Endothelial cell of umbilical vein (primary cell): ENCODE data around the gene CXCR3. TPM values are rescaled to one million over a fixed set of nuclear protein-coding genes. Genes with fewer than 3 reads are reported as not detected.

ENCODE experiments used
- BruUV-seq: library from RNA; stranded (reverse); fragments of 400-500 nt; replicated peaks from 2 replicates; lab custom pipeline; 2021; lab: Mats Ljungman, UMichigan
- CTCF ChIA-PET: fragments of 300-600, 350-600 bp; sonication (Branson Sonifier 250); formaldehyde crosslinking; loops from one replicate; lab custom pipeline; 2021; ENCODE audit warnings: antibody characterized with exemption, inconsistent platforms; lab: Charles Lee
- POLR2A ChIA-PET: fragments of 300-600, 350-600 bp; sonication (Branson Sonifier 250); formaldehyde crosslinking; loops from one replicate; lab custom pipeline; 2021; ENCODE audit warnings: antibody characterized with exemption, inconsistent platforms; lab: Charles Lee
- DNase-seq: peaks from one replicate; pipeline ENCODE4 v3.0.0-alpha.2; 2011; ENCODE audit warnings: low read depth, low spot score
- FAIRE-seq: peaks from 2 replicates; lab custom pipeline; 2011; peaks lifted over from hg19 to GRCh38; lab: Jason Lieb, UNC
- H2AFZ ChIP-seq: 2 replicates; pipeline ENCODE4 v1.6.0; 2012; ENCODE audit warnings: low read depth, low read length, control low read depth, inconsistent platforms
- H3K27ac ChIP-seq: 2 replicates; pipeline ENCODE4 v1.5.1; 2011; ENCODE audit warnings: low read depth, mild to moderate bottlenecking, control low read depth, low read length, moderate library complexity; ENCODE audit not compliant: insufficient read depth
- H3K27me3 ChIP-seq, 2 experiments: 2 replicates each; pipeline versions ENCODE4 v1.6.0 to v1.6.1; 2011; ENCODE audit warnings: low read length in 2 of 2, mixed read lengths in 1 of 2; ENCODE audit not compliant: control insufficient read depth in 2 of 2, insufficient read depth in 2 of 2
- H3K36me3 ChIP-seq, 2 experiments: 2 replicates in 1 of 2; 3 replicates in 1 of 2; pipeline ENCODE4 v1.5.1; 2011; ENCODE audit warnings: low read length in 2 of 2, mild to moderate bottlenecking in 1 of 2, moderate library complexity in 1 of 2; ENCODE audit not compliant: control insufficient read depth in 2 of 2, insufficient read depth in 2 of 2; ENCODE audit errors: extremely low read depth in 1 of 2
- H3K4me1 ChIP-seq: 3 replicates; pipeline ENCODE4 v1.5.1; 2011; ENCODE audit warnings: mild to moderate bottlenecking, low read length; ENCODE audit not compliant: control insufficient read depth, insufficient read depth; ENCODE audit errors: extremely low read depth
- H3K4me2 ChIP-seq: 2 replicates; pipeline ENCODE4 v1.6.1; 2011; ENCODE audit warnings: low read length, control low read depth, mixed read lengths; ENCODE audit not compliant: insufficient read depth
- H3K4me3 ChIP-seq, 3 experiments: fragments of 200-600 bp in 1 of 3; sonication (generic), shearing (Covaris generic) in 1 of 3; replicated peaks in 1 of 3; 2 replicates each; pipeline ENCODE4 v1.5.1; 2011 to 2016; ENCODE audit warnings: control low read depth in 3 of 3, low read length in 3 of 3, mild to moderate bottlenecking in 2 of 3, inconsistent platforms in 1 of 3, low read depth in 1 of 3, moderate library complexity in 1 of 3; ENCODE audit not compliant: insufficient read depth in 1 of 3
- H3K79me2 ChIP-seq: 2 replicates; pipeline ENCODE4 v1.6.0; 2012; ENCODE audit warnings: low read length, inconsistent platforms; ENCODE audit not compliant: control insufficient read depth, insufficient read depth
- H3K9ac ChIP-seq: replicated peaks from 2 replicates; pipeline ENCODE3; 2011; ENCODE audit warnings: low read length, control low read depth; ENCODE audit not compliant: insufficient read depth; ENCODE audit errors: extremely low read depth
- H3K9me1 ChIP-seq: replicated peaks from 3 replicates; pipeline ENCODE4 v1.6.0; 2011; ENCODE audit warnings: mild to moderate bottlenecking, low read length; ENCODE audit not compliant: control insufficient read depth, insufficient read depth; ENCODE audit errors: extremely low read depth
- H3K9me3 ChIP-seq: replicated peaks from 2 replicates; pipeline ENCODE4 v1.5.1; 2012; ENCODE audit warnings: low read length, inconsistent platforms; ENCODE audit not compliant: control insufficient read depth, insufficient read depth
- H4K20me1 ChIP-seq: replicated peaks from 2 replicates; pipeline ENCODE3; 2011; ENCODE audit warnings: mild to moderate bottlenecking, low read length; ENCODE audit not compliant: control insufficient read depth, insufficient read depth; ENCODE audit errors: extremely low read depth
- CTCF ChIP-seq, 2 donors: IDR thresholded peaks; 1 replicate in 1 of 2; 2 replicates in 1 of 2; pipeline ENCODE4 v1.5.1; 2011; ENCODE audit warnings: low read length in 2 of 2, mild to moderate bottlenecking in 2 of 2, moderate library complexity in 2 of 2, control low read depth in 1 of 2, inconsistent platforms in 1 of 2, low read depth in 1 of 2; ENCODE audit not compliant: insufficient read depth in 1 of 2; ENCODE audit errors: extremely low read depth in 1 of 2
- EZH2 ChIP-seq: IDR thresholded peaks from 2 replicates; pipeline ENCODE4 v1.6.1; 2012; ENCODE audit warnings: borderline replicate concordance, low read depth, mild to moderate bottlenecking, moderate library complexity, low read length, inconsistent platforms; ENCODE audit not compliant: severe bottlenecking
- FOS ChIP-seq: IDR thresholded peaks from 2 replicates; pipeline ENCODE4 v1.6.1; 2011; ENCODE audit warnings: mild to moderate bottlenecking, low read length, moderate library complexity, borderline replicate concordance; ENCODE audit not compliant: insufficient read depth
- GATA2 ChIP-seq: IDR thresholded peaks from 2 replicates; pipeline ENCODE4 v1.7.0; 2011; ENCODE audit warnings: low read depth, mild to moderate bottlenecking, moderate library complexity, mixed read lengths, low read length; ENCODE audit not compliant: insufficient read length, insufficient read depth
- JUN ChIP-seq: IDR thresholded peaks from 2 replicates; pipeline ENCODE4 v1.6.1; 2011; ENCODE audit warnings: borderline replicate concordance, low read depth; ENCODE audit not compliant: insufficient read length, insufficient read depth
- MAX ChIP-seq: IDR thresholded peaks from 2 replicates; pipeline ENCODE4 v1.6.1; 2011; ENCODE audit not compliant: insufficient read depth, insufficient read length
- MYC ChIP-seq: IDR thresholded peaks from one replicate; pipeline ENCODE4 v1.6.1; 2011; ENCODE audit warnings: mild to moderate bottlenecking, low read depth, low read length
- POLR2A ChIP-seq: IDR thresholded peaks from 2 replicates; pipeline ENCODE4 v1.6.1; 2012; ENCODE audit warnings: low read depth, mild to moderate bottlenecking, control low read depth, low read length
- POLR2AphosphoS5 ChIP-seq: IDR thresholded peaks from 2 replicates; pipeline ENCODE4 v1.6.1; 2012; ENCODE audit warnings: low read depth, mild to moderate bottlenecking, control low read depth, low read length, moderate library complexity; ENCODE audit not compliant: insufficient read depth
- dilution Hi-C: fragments of 300-500 bp; cut with MboI; formaldehyde crosslinking; loops from one replicate; pipeline ENCODE4 v1.15.0; 2019; ENCODE audit warnings: low sequenced_read_pairs; ENCODE audit not compliant: extremely low pct_ligation_motif_present
- intact Hi-C: fragments of 100-400 bp; cut with micrococcal nuclease; formaldehyde crosslinking; loops from one replicate; pipeline ENCODE4 v1.10.0; 2022
- polyA plus RNA-seq, 4 experiments: library from polyadenylated mRNA; depleted of rRNA in 3 of 4; stranded (reverse) in 3 of 4; unstranded in 1 of 4; fragments of >200 nt; gene quantifications; 2 replicates each; pipeline versions ENCODE4 v1.2.1 to v1.2.3, GENCODE V29; 2011 to 2012; ENCODE audit warnings: missing spikeins in 1 of 4
- total RNA-seq: library from RNA; stranded (reverse); gene quantifications from 2 replicates; pipeline ENCODE4 v1.2.3, GENCODE V29; 2021

The CXCR3 gene
- total and polyA plus RNA-seq, 2 donors (not counting 3 experiments of a cell fraction or from before 2014, with no cell fraction given): not detected

GRCh38 chrX:71629467-71629866 lies 11.2 kb upstream of the CXCR3 start:
- Histone ChIP-seq H3K4me3 (no peak overlapping the region), H3K27me3 (no peaks in the 10 kb centered on the region), H3K36me3 (no peaks in the 10 kb centered on the region), H3K9me3 (no peaks in the 10 kb centered on the region), H4K20me1 (no peaks in the 10 kb centered on the region), H3K9me1 (no peaks in the 10 kb centered on the region), H3K4me2 (no peak overlapping the region), H3K79me2 (no peaks in the 10 kb centered on the region), H3K27ac (no peak overlapping the region), H3K9ac (no peak overlapping the region), H2AFZ (no peak overlapping the region), H3K4me1 (no peaks in the 10 kb centered on the region)
- DNase-seq (no peak), FAIRE-seq (no peak)
- no TSS peak for BruUV-seq
- TF ChIP-seq FOS: no peak
- no peak for TF ChIP-seq POLR2A
- no peak for TF ChIP-seq EZH2
- TF ChIP-seq MAX: no peak
- TF ChIP-seq MYC: no peak
- no peak for TF ChIP-seq GATA2
- TF ChIP-seq POLR2AphosphoS5: no peak
- TF ChIP-seq CTCF (IDR thresholded peaks at IDR 0.05; ENCODE audit: extremely low read depth in 1 of 2, insufficient read depth in 1 of 2, low read depth in 1 of 2, low read length in 2 of 2): no peak
- TF ChIP-seq JUN: no peak
- CTCF ChIA-PET: no interaction called here
- dilution Hi-C loops (no loop called here), intact Hi-C loops (no loop called here)
- POLR2A ChIA-PET: no interaction called here
